Stimulated activated CD4-positive, alpha-beta T cell treated with anti-CD3 and anti-CD28 coated beads, Interleukin-15, amount 100 ng/mL, for 24 hours (primary cell): ENCODE data around the gene HOXB2.
A peak's percentile ranks its signal among the peaks of the same experiment; 100 is the strongest.

Experiments used
- DNase-seq: peaks from one replicate; pipeline ENCODE4 v3.0.0-alpha.2; 2020

Gene HOXB2

DNA sequence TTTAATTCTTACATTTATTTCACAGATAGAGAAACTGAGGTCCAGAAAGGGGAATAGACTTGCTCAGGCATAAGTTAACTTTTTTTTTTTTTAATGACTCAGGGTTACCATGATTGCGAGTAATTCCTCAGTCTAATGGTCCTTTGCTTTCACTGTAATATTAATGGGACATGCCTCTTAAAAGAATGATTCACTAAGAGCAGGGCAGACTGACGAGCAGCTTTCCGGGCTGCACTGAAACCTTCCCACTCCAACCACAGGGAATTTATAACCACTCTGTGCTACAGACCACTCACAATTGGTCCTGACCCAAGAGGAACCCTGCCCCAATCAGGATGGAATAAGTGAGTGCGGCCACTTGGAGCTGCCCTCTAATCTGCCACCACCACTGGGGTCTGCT lies 5.7 kb downstream of the HOXB2 start:
- no peak for DNase-seq

DNA sequence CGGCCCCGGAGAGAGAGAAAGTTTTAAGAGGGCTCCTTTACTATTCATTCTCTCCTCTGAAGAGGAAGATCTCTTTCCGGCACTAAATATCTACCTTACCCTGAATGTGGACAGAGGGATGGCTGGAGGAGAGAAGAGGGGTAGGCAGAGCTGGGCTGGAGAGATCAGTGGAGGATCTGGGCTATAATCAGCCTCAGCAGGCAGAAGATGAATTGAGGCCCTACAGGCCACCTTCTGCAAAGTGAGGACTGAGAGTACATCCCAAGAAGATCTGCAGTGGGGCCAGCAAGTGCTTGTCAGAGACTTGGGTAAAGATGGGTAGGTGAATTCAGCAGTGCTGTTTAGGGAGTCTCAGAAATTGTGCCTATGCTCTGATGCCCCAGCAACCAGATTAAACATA lies 7.6 kb downstream of the HOXB2 start:
- DNase-seq, result no peak

DNA sequence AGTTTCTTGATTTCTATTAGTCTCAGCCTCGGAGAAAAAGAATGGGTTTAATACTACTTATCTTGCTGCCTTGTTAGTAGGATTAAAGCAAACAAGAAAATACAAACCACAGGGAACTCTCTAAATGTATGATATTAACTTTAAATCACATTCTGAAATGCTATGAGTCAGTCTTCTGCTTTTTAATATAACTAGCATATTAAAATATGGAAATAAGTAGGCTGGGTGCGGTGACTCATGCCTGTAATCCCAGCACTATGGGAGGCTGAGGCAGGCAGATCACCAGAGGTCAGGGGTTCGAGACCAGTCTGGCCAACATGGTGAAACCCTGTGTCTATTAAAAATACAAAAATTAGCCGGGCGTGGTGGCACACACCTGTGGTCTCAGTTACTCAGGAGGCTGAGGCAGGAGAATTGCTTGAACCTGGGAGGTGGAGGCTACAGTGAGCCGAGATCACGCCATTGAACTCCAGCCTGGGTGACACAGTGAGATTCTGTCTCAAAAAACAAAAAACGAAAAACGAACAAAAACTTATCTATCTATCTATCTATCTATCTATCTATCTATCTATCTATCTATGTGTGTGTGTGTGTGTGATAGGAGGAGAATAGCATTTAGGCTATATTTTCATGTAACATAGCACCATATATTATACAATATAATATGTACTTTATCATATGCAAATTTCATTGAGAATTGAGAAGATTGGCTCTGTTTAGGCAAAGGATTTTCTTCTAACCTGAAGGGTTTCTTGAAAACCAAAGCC lies 8.9 kb downstream of the HOXB2 start:
- peak; percentile 39 for DNase-seq

DNA sequence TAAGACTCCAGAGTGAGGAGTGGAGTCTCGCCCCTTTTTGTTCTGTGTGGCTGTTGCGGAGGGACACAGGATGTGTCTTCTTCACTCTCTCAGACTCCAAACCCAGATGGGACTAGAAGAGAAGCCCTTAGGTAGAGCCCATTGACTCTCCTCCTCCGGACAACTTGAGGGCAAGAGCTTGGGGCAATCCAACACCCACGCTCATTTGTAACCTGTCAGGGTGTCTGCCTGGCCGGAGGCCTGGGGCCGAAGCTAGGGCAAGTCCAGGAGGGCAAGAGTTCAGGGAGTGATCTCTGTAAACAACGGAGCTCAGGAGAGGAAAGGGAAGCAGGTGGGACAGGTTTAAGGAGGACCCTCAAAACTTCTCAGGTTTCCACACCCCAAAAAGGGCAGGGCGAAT lies 12.6 kb downstream of the HOXB2 start:
- no peak for DNase-seq

DNA sequence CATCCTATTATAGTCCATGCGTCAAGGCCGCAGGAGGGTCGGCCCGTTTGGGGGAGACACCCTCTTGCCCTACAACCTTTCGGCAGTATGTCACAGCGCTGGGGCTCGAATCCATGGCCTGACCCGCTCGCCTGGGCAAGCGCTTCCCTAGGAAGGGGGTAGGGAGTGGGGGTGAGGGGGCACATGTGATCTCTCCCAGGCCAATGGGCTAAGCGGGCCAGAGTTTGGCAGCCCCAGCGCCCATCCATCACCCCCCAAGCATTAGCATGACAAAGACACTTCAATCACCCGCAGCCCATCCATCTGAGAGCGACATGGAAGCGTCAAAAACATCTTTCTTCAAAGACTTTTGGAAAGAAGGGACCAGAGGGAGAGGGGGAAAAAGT lies 14.0 kb downstream of the HOXB2 start, which contains the start of gene HOXB1:
Gene HOXB1 (minus strand): TSS at position 125 of the 386 bp plus-strand sequence. CDS start 107 bp downstream, at position 18.
- DNase-seq, result no peak

DNA sequence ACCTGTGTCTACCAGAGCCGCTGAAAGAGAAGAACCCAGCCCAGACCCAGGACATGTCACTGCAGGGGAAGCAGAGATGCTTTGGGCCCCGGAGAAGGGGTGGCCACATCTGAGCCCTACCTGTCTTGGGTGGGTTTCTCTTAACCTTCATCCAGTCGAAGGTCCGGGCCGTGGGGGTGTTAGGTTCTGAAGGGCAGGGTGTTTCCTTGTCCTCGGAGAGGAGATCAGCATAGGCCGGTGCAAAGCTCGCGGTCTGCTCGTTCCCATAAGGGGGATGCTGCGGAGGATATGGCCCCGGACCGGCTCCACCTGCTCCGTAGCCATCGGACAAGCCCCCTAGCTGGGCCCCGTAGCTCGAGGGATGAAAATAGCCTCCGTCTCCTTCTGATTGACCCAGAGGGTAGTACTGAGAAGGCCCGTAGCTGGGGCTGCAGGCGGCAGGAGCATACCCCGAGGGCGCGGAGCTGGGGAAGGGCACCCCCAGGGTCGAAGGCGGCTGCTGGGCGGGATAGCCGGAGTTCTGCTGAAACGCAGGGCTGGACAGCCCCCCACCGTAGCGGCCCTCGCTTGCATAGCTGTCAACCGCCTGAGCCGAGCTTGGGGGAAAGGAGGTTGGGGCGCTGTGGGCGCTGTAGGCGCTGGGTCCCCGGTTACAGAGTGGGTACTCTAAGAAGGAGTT lies 14.6 kb downstream of the HOXB2 start:
- no peak for DNase-seq

DNA sequence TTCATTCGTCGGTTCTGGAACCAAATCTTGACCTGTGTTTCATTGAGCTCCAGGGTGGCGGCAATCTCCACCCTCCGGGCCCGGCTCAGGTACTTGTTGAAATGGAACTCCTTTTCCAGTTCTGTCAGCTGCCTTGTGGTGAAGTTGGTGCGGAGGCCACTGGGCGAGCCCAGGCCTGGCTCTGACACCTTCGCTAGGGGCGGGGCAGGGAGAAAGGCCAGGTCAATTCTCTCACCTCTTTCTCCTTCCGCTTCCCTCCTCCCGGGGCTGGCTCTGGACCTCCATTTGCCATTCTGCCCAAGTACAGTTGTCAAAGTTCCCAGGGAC lies 15.3 kb downstream of the HOXB2 start:
- no peak for DNase-seq

DNA sequence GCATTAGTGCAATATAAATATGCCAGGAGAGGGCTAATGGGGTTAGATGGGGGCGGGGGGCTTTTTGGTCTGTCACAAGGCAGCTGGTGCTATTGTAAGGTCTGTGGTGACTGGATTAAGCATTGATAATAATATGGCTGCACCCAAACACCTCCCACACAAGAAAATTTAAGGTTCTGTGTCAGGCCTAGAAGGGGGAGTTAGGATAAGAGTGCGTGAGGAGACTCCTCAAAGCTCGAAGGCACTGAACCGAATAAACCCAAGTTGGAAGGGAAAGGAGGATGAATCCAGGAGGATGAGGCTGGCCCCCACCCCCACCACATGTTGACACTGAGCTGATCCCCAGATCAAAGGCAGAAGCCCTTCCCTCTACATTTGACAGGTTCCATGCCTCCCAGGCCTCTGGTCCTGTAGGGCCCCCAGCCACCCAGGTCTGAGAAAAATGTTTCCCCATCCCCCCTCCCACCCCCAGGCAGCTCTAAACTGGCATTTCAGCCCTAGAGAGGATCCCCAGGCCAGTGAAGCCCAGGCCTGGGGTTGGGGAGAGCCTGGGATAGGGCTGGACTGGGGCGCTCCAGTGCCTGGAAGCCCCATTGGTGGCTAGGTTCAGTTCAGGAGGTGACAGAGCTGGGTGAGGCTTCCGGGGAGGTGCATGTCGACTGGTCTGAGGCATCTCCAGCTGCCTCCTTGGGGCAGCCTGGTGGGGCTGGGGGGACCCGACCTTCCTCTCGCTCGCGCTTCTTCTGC lies 15.8 kb downstream of the HOXB2 start:
- DNase-seq, result no peak

DNA sequence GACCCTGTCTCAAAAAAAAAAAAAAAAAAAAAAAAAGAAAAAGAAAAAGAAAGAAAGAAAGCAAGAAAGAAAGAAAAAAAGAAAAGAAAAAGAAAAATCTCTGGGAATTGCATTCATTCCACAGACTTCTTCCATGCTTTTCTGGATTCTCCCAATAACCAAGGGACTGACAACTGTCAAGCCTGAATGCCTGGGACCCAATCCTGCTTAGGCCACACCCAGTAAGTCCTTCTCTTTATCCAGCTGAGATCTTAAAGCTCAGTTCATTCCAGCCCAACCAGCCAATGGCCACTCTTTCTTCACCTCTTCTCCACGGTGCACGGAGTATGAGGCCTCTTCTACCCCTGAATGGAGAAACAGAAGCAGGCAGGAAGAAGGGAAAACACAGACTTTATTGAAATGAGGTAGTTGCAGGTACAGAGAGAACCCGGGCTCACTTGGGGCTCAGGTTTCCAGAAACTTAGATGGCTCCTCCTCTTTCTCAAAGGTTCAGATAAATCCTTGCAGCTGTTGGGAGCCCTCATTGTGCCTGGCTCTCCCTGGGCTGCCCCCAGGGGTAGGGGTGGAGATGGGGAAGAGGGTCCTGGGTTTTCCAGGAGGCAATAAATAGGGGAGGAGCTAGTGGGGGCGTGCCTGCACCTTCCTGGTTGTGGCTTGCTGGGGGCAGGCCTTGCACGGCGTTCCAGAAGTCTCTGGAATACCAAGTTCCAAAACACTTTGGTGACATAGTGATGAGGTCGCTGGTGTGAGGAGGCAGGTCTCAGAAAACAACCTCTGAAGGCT lies 16.6 kb downstream of the HOXB2 start:
- no peak for DNase-seq

DNA sequence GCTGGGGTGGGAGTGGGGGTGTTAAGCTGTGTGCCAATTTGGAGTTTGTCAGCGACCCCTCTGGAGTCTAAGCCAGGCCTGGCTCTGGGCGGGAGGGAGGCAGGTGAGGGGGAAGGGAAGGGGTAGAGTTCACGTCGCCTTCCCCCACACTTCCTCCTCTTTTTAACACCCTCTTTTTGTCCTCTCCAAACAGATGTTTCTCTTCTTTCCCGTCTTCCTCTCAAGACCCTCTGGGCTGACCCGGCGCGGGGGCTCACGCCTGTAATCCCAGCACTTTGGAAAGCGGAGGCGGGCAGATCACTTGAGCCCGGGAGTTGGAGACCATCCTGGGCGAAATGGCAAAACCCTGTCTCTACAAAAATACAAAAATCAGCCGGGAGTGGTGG lies 17.4 kb downstream of the HOXB2 start:
- DNase-seq, result no peak

DNA sequence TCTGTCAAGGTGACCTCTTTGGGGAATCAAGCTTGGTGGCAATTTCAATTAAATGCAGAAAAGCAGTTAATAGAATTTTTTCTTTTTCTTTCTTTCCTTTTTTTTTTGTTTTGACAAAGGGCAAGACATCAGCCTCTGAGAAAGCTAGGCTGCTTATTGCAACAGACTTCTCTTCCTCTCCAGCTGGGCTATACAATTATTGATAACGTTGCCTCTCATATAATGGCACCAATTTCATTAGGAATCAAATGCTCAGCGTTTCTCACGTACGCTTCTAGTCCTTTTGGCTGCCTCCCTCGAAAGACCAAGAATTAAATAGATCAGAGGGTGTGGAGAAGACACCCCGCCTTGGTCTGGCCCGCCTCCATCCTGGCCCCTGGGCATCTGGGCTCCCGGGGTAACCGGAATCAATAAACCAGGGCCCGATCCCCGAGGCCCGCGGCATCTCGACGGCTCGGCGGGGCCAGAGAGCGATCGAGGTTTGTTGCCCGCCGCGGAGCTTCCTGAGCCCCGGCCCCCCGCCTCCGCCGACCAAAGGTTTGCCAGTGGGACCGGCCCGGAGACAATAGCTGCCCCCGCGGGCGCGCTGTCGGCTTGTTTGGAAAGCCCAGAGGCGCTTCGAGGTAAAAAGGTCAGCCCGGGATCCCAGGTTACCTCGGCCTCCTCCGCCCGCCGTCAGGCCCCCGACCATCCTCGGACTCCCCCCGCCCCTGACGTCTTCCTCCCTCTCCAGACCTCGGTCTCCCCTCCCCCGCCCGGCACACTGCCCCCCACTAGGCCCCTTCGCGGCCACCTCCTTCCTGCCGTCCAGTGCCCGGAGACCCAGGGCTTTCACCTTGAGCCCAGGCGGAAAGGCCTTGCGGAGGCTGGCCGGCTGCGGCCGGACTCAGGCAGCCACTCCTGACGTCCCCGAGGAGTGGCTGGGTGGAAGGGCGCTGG lies 18.0 kb downstream of the HOXB2 start:
- peak; percentile 23 for DNase-seq

DNA sequence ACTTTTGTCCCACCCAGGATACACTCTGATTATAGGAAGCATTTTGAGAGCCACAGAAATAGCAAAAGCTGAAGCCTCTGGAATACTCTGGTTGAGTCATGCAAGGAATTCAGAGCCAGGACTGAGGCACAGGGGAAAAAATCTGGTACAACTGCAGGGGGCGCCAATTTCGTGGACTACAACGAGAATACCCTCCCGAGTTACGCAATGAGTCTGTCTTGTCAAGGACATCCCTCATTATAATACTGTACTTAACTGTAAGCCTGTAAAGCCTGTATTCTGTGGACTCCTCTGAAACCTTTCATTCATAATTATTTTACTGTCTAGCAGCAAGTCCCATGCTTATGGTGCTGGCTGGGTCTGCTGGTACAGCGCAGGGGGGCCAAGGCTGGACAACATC lies 21.9 kb downstream of the HOXB2 start:
- no peak for DNase-seq

DNA sequence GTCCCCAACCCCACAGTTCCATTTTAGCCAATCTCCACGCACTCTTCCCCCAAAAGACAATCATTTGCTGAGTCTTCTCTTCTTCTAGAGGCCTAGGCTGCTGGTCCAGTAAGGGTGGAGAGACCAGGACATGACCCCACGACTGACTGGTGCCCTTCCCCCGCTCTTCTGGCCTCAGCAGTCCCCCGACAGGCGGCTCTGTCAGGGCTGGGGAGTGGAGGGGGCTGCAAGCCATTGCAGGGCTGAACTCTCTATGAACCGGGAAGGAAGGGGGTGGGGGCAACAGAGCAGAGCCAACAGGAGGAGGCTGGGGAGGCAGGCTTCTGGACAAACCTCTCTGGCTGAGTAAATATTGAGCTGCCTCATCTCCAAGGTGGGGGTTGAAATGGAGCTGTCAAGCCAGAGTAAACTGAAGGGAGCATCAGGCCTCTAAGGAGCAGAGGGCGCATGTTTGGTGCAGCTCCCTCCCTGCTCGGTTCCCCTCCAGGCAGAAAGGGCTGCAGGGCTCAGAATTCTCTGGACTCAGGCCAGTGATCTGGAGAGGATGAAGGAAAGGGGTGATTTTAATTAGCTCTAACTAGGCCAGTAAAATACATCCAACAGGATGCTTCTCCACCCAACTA lies 22.8 kb downstream of the HOXB2 start:
- no peak for DNase-seq

DNA sequence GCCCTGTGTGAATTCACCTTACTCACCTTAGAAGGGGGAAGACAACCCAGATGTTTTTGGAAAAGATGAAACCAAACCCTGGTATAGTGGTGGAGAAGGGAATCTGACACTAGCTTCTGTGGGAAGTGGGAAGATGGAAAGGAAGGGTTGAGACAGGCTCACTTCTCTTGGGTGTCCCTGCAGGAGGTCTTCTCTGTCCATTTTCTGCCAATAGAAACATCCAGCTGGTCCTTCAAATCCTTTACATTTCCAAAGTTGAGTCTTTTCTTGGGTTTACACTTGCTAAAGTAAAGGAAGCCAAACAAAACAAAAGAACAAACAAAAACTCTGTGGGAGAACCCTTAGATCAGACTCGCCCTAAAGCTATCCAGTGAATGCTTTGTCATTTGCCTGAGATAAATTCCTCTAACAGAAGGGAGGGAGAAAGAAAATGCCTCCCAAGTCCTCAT lies 24.3 kb downstream of the HOXB2 start:
- no peak for DNase-seq

DNA sequence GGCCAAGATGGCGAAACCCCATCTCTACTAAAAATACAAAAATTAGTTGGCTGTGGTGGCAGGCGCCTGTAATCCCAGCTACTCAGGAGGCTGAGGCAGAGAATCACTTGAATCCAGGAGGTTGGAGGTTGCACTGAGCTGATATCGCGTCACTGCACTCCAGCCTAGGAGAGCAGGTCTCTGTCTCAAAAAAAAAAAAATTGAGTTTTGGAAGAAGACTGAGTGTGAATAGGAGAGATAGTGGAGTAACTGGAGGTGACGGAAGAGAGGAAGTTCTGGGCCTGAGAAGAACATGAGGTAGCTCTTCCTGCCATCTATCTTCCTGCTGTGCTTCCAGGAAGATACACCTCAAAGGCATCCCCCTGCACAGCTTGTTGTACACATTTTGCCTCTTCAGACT lies 25.5 kb downstream of the HOXB2 start:
- DNase-seq, result no peak

DNA sequence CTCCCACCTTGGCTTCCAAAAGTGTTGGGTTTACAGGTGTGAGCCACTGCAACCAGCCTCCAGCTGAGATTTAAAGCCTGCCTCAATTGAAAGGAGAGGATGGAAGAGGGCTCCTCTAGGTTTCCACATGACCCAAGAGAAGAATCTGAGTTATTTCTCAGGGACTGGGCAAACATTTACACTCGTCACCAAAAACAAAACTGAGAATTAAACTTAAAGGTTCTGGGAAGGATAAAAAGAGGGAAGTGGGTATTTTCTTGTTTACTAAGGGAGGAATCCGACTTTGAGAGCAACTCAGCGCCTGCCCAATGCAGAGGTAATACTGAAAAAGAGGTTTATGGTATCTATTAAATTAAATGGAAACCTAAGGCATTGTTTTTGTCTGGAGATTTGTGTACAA lies 27.4 kb downstream of the HOXB2 start:
- DNase-seq, result no peak

DNA sequence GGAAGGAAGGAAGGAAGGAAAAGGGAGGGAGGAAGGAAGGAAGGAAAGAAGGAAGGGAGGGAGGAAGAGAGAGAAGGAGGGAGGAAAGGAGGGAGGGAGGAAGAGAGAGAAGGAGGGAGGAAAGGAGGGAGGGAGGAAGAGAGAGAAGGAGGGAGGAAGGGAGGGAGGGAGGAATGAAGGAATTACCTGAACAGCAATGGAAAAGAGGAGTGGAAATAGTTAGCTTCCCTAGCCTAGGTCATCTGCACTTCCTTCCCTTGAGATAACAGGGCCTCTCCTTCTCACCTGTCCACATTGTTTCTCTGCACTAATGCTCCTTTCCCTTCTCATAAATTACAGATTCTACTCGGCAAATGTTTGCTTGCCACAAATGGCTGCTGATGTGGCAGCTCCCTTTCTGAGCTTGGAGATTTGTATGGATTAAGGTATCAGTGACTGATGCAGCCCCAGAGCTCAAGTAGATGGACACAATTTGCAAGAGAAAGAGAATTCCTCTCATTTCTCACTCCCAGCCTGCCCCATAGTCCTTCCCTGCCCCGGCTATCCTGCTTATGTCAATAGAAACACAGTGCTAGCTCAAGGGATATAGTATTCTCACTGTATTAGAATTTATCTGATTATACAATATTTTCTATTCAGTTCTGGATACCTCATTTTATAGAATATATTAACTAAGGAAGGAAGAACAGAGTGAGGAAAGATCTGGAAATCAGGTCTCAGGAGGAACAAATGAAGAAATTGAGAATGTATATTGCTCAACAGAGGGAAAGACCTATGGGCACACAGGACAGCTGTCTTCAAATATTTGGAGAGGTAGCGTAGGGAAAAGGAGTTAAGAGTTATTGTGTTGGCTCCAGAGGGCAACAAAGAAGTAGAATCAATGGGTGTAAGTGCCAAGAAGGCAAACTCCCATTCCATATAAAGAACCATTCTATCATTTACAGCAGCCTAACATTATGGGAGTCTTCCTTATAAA lies 28.7 kb downstream of the HOXB2 start:
- no peak for DNase-seq

DNA sequence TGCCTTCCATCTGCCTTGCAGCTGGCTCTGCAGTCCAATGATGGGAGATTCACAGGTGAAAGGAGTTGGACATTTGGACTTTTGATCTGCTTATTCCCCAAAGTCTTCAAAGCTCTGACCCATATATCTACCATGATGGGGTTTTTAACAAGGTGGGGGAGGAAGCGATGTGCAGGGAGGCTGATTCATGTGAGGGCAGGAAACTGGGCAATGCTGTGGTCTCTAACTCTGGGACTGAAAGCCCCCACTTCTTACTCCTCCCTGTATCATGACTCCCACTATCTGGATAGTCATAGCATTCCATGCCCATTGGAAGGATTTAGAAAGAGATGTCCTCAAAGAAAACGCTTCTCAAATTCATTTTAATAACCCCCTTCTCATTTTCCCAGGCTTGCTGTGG lies 30.4 kb downstream of the HOXB2 start:
- DNase-seq, result no peak

DNA sequence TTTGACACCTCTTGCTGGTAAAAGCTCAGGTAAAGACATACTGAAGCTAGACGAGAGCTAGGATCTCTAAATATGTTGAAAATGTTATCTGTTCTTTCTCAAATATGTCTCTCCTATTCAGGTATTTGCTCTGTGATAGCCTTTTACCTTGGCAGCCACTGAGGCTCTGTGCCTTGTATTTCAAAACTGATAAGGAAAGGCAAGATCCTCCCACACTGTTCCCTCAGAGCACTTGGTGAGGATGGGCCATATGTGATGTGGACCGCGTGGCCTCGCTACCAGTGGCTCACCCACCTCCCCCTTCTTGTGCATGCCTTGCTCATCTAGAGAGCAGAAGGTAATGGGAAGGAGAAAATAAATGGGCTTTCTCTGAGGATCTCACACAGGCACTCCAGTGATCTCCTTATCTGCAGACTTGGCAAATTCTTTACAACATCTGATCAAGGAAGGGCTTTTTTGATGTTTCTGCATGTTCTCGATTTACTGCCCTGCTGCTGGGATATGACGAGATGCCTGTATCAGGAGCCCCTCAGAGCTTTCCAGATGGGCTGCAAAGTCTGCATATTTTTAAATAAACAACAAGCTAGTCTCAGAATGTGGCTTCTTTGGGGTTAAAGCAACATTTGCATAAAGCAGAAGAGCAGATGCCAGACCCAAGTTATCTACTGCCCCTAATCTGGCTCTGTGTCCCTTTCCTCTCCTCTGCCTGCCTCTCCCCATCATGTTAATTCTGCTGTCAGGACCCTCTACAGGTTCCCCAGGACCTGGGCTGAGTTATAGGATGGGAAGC lies 31.0 kb downstream of the HOXB2 start:
- no peak for DNase-seq
